Endometrium (tissue), 2 donors: Measurements from ENCODE around the gene RTP2.

Source experiments
- FAIRE-seq: peaks from 2 replicates; lab custom pipeline; 2012; peaks lifted over from hg19 to GRCh38; lab: Jason Lieb, UNC
- donor health status: control.
- donor health status: control.

Gene RTP2, protein sequence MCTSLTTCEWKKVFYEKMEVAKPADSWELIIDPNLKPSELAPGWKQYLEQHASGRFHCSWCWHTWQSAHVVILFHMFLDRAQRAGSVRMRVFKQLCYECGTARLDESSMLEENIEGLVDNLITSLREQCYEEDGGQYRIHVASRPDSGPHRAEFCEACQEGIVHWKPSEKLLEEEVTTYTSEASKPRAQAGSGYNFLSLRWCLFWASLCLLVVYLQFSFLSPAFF

GRCh38 chr3:187702507-187703033 is at the start of gene RTP2:
Gene RTP2, minus strand, starts transcription at chr3:187702557. Its CDS starts 429 bp downstream, at chr3:187702128.
- no peak for FAIRE-seq

DNA sequence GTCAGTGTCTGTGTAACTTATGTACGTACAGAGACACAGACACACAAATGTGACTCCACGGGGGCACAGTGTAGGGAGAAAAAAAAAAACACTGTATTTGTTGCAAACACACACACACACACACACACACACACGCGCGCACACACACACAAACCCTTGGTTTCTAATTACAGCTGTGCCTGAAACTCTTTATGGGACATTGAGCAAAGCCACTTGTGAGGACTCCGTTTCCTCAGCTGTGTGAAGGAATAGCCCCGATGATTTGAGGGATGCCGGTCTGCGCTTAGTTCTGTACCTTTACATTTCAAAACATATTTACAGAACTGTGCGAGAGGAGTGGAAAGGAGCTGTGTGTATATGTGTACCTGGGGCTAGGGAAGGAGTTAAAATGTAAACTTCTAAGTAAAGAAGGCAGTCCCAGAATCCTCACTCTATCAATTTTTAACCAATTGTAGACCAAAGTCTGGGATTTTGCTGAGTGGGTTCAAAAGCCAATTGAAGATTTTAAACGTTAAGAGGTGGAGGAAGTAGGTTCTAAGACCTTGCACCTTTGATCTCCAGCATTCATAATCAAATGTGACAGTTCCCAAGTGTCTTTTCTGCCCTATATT is 48.3 kb upstream of the RTP2 start:
- FAIRE-seq: no peak

DNA sequence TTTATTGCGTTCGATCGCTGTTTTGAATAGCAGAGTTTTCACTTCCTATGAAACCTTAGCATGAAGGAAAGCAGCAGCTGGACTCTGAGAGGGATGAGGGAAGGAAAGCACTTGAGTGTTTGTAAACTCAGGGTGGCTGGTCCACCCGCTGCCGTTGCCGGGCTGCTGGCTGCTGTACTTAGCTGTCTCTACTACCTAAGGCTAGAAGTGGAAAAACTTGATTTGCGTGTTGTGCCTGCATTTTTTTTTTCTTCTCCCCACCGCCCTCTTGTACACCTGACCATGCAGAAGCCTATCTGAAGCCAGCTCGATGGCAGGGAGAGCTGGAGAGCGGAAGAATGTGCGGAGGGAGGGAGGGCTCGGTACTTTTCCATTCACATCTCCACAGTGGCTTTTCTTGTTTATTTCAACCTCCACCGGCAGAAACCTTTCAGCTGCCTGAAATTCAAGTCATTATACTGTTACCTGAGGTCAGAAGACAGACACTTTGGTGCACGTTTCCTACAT is 47.7 kb upstream of the RTP2 start:
- no peak for FAIRE-seq

DNA sequence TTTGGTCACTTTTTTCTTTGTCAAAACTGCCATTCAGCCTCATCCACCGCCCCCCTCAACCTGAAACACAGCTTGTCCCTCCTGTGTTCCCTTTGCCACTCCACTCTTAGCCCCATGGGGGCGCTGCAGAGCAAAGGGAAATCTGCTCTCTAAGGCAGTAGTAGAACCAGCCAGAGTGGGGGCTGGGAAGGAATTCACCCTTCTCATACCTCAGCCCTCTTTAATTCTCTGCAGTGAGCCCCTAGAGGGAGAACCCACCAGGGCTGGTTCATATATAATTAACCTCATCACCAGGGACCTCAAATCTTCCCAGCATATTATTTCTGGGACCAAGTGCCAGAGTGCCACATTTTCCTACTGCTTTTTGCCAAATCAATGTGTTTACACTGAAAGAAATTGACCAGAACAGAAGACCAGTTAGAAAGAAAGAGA is 45.7 kb upstream of the RTP2 start:
- no peak for FAIRE-seq

- FAIRE-seq: no peak
Observed at GRCh38 chr3:187747506-187747905, 45.1 kb upstream of the RTP2 start.

GRCh38 chr3:187746442-187747281 is 44.3 kb upstream of the RTP2 start:
- FAIRE-seq: peak; percentile 70

GRCh38 chr3:187746059-187746441 is 43.7 kb upstream of the RTP2 start:
- FAIRE-seq: no peak

DNA sequence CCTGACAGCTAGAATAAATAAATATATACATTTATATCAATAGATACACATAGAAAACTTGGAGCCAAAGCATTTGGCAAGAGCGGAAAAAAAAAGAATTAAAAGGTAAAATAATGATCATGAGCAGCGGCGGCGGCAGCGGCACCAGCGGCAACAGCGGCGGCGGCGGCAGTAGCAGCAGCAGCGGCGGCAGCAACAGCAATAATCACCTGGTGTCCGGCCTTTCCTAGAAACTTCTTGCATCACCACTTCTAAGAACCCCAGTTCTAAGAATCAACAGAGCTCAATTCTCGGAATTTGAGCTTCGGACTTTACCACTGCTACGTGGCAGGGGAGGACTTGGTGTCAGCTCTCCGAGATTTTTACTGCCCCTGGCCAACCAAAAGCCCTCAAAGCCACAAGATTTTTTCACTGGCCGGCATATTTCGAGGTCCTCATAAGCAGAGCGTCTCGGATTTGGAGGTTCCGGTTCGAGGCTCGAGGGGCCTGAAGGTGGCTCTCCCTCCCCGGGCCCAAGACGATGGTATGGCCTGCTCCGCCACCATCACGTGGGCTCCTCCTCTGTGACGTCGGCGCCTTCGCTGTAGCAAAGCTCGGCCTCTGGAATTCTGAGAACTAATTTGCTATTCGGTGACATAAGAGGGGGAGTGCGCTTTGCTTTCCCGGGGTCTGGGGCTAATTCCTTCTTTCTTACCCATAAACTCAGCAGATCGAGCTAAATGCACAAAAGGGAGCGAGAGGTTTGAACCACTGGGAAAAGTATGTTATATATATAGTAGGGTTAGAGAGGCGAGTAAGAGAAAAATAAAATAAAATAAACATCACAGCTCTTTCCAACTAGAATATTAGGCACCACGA is 43.1 kb upstream of the RTP2 start, which contains the start of gene BCL6:
Gene BCL6 (minus strand): TSS at position 268 of the 858 bp plus-strand sequence. CDS start 11,775 bp downstream, outside the sequence.
- peak; percentile 80 for FAIRE-seq

DNA sequence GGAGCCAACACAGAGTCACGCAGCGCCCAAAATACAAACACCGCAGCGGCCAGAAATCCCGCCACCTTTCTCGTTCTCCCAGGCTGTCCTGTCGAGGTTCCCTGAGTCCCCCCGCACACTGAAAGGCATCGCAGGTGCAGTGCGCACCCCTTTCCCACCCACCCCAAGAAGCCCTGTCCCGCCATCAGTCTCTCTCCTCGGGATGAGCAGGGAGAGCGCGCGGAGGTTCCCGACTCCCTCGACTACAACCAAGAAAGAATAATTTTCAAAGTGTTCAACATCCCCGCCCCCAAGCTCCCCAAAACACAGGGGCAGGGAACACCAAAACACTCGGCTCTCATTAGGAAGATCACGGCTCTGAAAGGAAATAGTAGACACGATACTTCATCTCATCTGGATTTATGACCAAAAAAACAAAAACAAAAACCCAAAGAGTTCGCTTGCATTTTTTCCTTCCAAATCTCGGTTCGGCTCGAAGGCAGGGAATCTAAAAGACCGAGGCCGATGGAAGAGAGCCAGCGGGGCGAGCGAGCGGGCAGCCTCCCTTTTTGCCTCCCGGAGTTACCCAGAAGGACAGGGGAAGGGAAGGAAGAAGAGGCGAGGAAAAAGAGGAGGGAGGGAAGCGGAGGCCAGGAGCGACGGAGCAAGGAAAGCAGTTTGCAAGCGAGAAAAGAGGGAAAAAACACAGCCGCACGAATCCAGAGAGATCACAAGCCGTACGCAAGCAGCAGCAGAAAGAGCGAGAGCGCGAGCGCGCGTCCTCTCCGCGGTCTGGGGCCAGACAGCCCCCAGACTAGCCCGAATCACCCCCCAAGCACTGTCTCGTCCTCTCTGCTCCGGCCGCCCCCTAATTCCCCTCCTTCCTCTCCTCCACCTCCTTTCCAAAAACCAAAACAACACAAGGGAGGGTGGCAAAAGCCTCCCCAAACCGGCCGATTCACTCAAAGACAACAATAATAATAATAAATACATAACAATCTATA is 42.1 kb upstream of the RTP2 start:
- FAIRE-seq: no peak

GRCh38 chr3:187743195-187744141 is 41.1 kb upstream of the RTP2 start:
- no peak for FAIRE-seq

GRCh38 chr3:187742351-187743171 is 40.2 kb upstream of the RTP2 start:
- FAIRE-seq: no peak

GRCh38 chr3:187741403-187742350 is 39.3 kb upstream of the RTP2 start:
- FAIRE-seq: no peak

DNA sequence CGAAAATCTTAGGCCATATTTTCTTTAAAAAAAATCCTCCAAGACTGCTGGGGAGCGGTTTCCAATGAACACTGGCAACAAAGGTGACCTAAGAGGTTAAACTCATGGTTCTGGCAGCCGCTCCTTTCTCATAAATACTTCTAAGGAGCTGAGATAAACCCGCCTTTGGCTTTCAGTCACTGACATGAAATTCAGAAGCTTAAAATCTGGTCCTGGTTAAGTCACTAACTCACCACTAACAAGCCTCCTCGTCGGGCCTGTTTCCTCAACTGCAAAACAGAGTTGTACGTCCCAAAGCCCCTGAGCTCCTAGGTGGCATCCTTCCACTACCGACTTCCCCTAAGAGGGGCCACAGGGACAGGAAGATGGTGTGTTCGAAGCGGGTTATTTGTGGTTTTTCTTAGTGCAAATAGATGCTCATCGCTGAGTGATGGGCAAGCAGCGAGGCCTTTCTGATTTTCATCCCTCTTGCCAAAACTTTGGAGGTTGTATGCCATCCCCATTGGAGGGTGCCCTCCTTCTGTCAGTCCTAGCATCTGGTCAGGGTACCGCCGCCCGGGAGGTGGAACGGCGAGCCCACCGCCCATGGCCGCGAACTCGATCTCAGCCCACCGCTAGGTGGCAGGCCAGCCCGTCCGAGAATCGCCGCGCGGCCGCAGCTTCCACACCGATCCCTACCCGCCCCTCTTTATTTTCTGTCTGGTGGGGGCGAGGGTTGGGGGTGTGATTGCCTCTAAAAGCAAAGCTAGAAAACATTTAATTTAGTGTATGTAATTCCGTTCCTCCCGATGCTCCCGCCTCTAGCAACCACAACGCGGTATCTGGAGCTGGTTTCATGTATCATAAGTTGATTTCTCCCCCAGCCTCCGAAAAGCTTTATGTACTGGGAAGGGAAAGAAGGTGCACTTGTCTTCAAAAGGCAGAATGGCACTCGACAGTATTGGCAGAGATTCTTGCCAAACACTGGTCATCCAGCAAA is 38.4 kb upstream of the RTP2 start:
- no peak for FAIRE-seq

GRCh38 chr3:187739561-187740332 is 37.4 kb upstream of the RTP2 start:
- FAIRE-seq: no peak

DNA sequence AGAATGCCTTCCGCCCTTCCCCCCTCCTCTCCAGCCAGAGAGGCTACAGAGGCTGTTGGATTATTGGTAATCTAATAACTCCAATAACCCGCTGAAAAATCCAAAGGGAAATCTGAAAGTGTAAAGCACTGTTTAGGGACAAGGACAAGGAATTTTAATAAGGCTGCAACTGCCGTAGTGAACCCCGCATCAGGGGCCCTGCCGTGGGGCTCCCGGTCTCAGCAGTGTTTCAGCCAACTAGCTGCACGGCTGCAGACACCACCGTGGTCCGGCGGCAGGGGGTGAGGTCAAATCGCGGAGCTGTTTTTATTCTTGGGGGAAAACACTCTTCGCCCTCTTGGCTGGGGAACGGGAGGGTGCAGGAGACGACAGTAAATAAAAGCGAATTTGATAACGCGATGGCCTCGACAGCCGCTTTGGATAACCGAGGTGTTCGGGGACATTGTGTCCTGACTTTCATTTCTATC is 36.8 kb upstream of the RTP2 start:
- FAIRE-seq: no peak
